ENCODE data around the gene SPRR1A.

The SPRR1A gene

GRCh38 chr1:153030895-153031294 lies 47.0 kb downstream of the SPRR1A start, which contains the start of gene SPRR1B:
TSS of gene SPRR1B (plus strand) at chr1:153031203. CDS start at chr1:153032346, 1,143 bp downstream.
- DNase-seq (ENCODE audit: low spot score): no peak

- DNase-seq (ENCODE audit: low spot score): no peak
Observed at GRCh38 chr1:153032073-153032472, 48.2 kb downstream of the SPRR1A start.

GRCh38 chr1:153032677-153033308 lies 48.9 kb downstream of the SPRR1A start:
- peak; percentile 41 for DNase-seq (ENCODE audit: low spot score)

GRCh38 chr1:153035211-153035610 lies 51.3 kb downstream of the SPRR1A start:
- no peak for DNase-seq (ENCODE audit: low spot score)
